SK-N-SH treated with all-trans-retinoic acid at 6 μM for 48 hours (cell line): ENCODE data around the gene PHF20.
"Not testable (repeated sequence)": the region's sequence is repeated elsewhere in the genome, so short reads cannot be mapped to it uniquely, and the experiment has no call there.

Experiments used
- ATAC-seq: fragments of 200-7000 bp; cut with Tn5 transposase; 3 replicates; pipeline ENCODE4 v1.9.1; 2020; ENCODE audit warnings: mild to moderate bottlenecking, moderate library complexity
- ARNTL ChIP-seq: fragments of 450-650 bp; formaldehyde crosslinking; IDR thresholded peaks from 2 replicates; pipeline ENCODE4 v1.5.0; 2020; ENCODE audit warnings: low read depth, mild to moderate bottlenecking, moderate library complexity, borderline replicate concordance
- BACH2 ChIP-seq: fragments of 250-450 bp; sonication (Bioruptor Pico); IDR thresholded peaks from 2 replicates; pipeline ENCODE4 v1.9.0; 2021; ENCODE audit warnings: mild to moderate bottlenecking, borderline replicate concordance
- CSDC2 ChIP-seq: fragments of 250-450 bp; sonication (Bioruptor Pico); IDR thresholded peaks from 2 replicates; pipeline ENCODE4 v1.5.0; 2020; ENCODE audit warnings: mild to moderate bottlenecking, moderate library complexity
- ESRRG ChIP-seq: fragments of 250-450 bp; sonication (Bioruptor Pico); IDR thresholded peaks from 2 replicates; pipeline ENCODE4 v1.6.1; 2021; ENCODE audit warnings: mild to moderate bottlenecking
- ISL1 ChIP-seq: fragments of 250-450 bp; sonication (Bioruptor Pico); IDR thresholded peaks from 2 replicates; pipeline ENCODE4 v2.1.2; 2022; ENCODE audit warnings: mild to moderate bottlenecking, moderate library complexity
- PATZ1 ChIP-seq: fragments of 250-450 bp; sonication (Bioruptor Pico); IDR thresholded peaks from 2 replicates; pipeline ENCODE4 v1.8.0; 2020; ENCODE audit warnings: mild to moderate bottlenecking, moderate library complexity, borderline replicate concordance
- RARB ChIP-seq: fragments of 250-450 bp; sonication (Bioruptor Pico); IDR thresholded peaks from 2 replicates; pipeline ENCODE4 v1.8.0; 2021; ENCODE audit warnings: mild to moderate bottlenecking, moderate library complexity
- SNAI2 ChIP-seq: fragments of 250-450 bp; sonication (Bioruptor Pico); IDR thresholded peaks from 2 replicates; pipeline ENCODE4 v1.5.0; 2020; ENCODE audit warnings: mild to moderate bottlenecking, moderate library complexity
- TCF4 ChIP-seq: fragments of 250-450 bp; sonication (Bioruptor Pico); IDR thresholded peaks from 2 replicates; pipeline ENCODE4 v1.8.0; 2021; ENCODE audit warnings: mild to moderate bottlenecking, moderate library complexity, borderline replicate concordance
- ZC3H10 ChIP-seq: fragments of 250-450 bp; sonication (Bioruptor Pico); IDR thresholded peaks from 2 replicates; pipeline ENCODE4 v1.5.1; 2021; ENCODE audit warnings: mild to moderate bottlenecking, moderate library complexity
- ZFP3 ChIP-seq: fragments of 250-450 bp; sonication (Bioruptor Pico); IDR thresholded peaks from 2 replicates; pipeline ENCODE4 v1.5.0; 2020; ENCODE audit warnings: mild to moderate bottlenecking, moderate library complexity
- ZNF565 ChIP-seq: fragments of 450-650 bp; formaldehyde crosslinking; conservative IDR thresholded peaks from 2 replicates; pipeline ENCODE4 v1.5.0; 2020; ENCODE audit warnings: low read depth, mild to moderate bottlenecking, moderate library complexity
- ZNF70 ChIP-seq: fragments of 450-650 bp; formaldehyde crosslinking; IDR thresholded peaks from 2 replicates; pipeline ENCODE4 v1.5.0; 2020; ENCODE audit warnings: mild to moderate bottlenecking, moderate library complexity
- ZNF8 ChIP-seq: fragments of 450-650 bp; formaldehyde crosslinking; IDR thresholded peaks from 2 replicates; pipeline ENCODE4 v1.5.0; 2020; ENCODE audit warnings: mild to moderate bottlenecking, moderate library complexity
- TF ChIP-seq, protein P1 (sequence below): fragments of 250-450 bp; sonication (Bioruptor Pico); IDR thresholded peaks from 2 replicates; pipeline ENCODE4 v1.5.0; 2020; ENCODE audit warnings: mild to moderate bottlenecking, moderate library complexity
- TF ChIP-seq, protein P2 (sequence below): fragments of 250-450 bp; sonication (Bioruptor Pico); IDR thresholded peaks from 2 replicates; pipeline ENCODE4 v1.8.0; 2021; ENCODE audit warnings: low read depth, mild to moderate bottlenecking, moderate library complexity, borderline replicate concordance

The PHF20 gene

GRCh38 chr20:35899064-35899463 lies 127.2 kb downstream of the PHF20 start (continued):
- TF ChIP-seq, protein P1, sequence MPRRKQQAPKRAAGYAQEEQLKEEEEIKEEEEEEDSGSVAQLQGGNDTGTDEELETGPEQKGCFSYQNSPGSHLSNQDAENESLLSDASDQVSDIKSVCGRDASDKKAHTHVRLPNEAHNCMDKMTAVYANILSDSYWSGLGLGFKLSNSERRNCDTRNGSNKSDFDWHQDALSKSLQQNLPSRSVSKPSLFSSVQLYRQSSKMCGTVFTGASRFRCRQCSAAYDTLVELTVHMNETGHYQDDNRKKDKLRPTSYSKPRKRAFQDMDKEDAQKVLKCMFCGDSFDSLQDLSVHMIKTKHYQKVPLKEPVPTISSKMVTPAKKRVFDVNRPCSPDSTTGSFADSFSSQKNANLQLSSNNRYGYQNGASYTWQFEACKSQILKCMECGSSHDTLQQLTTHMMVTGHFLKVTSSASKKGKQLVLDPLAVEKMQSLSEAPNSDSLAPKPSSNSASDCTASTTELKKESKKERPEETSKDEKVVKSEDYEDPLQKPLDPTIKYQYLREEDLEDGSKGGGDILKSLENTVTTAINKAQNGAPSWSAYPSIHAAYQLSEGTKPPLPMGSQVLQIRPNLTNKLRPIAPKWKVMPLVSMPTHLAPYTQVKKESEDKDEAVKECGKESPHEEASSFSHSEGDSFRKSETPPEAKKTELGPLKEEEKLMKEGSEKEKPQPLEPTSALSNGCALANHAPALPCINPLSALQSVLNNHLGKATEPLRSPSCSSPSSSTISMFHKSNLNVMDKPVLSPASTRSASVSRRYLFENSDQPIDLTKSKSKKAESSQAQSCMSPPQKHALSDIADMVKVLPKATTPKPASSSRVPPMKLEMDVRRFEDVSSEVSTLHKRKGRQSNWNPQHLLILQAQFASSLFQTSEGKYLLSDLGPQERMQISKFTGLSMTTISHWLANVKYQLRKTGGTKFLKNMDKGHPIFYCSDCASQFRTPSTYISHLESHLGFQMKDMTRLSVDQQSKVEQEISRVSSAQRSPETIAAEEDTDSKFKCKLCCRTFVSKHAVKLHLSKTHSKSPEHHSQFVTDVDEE (CRISPR knock-in tag): no peak

DNA sequence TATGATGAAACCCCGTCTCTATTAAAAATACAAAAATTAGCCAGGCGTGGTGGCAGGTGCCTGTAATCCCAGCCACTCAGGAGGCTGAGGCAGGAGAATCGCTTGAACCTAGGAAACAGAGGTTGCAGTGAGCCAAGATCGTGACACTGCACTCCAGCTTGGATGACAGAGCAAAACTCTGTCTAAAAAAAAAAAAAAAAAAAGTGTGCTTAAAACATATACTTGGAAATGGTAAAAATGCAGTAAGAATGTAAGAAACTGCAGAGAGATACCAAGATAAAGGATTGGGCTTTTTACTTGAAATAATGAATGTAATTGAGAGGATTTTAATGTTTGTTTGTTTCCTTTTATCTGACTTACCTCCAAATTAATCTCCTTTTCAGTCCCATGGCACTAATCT lies 129.4 kb downstream of the PHF20 start:
- ATAC-seq: not testable (repeated sequence)

DNA sequence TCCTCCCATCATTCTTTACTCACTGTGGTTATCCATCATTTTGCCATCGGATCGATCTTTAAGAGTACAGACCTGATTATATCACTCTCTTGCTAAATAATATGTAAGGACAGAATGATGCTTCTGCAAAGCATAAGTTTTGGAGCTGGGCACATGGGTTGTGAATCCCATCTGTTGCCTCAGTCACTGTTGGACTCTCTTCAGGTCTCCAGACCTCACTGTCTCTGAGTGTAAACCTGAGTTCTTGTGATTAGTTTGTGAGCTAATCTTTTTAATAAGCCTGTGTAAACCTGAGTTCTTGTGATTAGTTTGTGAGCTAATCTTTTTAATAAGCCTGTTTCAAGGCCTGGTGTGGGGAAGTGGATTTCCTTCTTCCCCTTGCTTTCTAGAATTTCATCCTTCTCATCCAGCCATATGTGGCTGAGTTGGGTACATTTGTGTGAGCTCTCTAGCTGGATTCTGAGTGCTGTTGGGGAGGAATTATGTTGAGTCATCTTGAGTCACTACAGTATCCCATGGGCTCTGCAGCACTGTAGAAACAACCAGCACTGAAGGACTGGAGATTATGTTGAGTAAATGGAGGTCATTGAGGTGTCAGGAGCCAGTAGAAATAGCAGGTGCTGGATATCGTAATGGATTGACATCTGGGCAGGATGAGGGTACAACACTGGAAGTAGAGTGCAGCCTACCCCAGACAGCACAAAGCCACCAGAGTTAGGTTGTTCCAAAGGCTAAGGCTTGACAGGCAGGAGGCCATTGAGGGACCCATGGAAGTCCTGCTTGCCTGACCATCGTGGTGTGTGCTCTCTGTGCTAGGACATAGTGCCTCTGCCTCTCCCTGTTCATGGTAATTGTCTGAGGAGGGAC lies 130.1 kb downstream of the PHF20 start:
- ATAC-seq: peak; percentile 97
- no peak for TF ChIP-seq RARB (CRISPR knock-in tag)
- TF ChIP-seq ZFP3: peak; percentile 13; the same call in 1 of the 2 replicates

DNA sequence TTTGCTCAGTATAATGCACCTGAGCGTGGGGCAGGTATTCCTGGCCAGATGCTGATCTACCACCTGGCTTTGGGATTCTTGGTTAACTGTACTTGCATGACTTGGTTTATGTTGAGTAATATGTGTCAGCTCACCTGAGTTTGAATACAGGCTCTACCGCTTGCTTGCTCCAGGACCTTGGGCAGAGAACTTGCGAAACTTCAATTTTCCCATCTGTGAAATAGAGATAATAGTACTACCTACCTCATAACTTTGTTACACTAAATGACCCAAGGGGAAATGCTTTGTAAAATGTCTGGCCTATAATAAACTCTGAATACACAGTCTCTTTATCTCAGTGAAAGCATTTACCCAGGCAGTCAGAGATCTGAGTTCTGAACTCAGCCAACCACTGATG lies 130.7 kb downstream of the PHF20 start:
- ATAC-seq: no peak
- TF ChIP-seq TCF4 (CRISPR knock-in tag) (no peak), ZFP3 (no peak), RARB (CRISPR knock-in tag) (no peak), ARNTL (CRISPR knock-in tag) (no peak), ZNF70 (CRISPR knock-in tag) (no peak), ZNF8 (CRISPR knock-in tag) (no peak), ISL1 (CRISPR knock-in tag) (no peak), PATZ1 (CRISPR knock-in tag) (no peak), CSDC2 (CRISPR knock-in tag) (no peak), ZC3H10 (no peak)
- TF ChIP-seq, protein P2, sequence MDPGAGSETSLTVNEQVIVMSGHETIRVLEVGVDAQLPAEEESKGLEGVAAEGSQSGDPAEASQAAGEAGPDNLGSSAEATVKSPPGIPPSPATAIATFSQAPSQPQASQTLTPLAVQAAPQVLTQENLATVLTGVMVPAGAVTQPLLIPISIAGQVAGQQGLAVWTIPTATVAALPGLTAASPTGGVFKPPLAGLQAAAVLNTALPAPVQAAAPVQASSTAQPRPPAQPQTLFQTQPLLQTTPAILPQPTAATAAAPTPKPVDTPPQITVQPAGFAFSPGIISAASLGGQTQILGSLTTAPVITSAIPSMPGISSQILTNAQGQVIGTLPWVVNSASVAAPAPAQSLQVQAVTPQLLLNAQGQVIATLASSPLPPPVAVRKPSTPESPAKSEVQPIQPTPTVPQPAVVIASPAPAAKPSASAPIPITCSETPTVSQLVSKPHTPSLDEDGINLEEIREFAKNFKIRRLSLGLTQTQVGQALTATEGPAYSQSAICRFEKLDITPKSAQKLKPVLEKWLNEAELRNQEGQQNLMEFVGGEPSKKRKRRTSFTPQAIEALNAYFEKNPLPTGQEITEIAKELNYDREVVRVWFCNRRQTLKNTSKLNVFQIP (CRISPR knock-in tag): no peak

- ATAC-seq: no peak
Observed at GRCh38 chr20:35903843-35904242, 132.0 kb downstream of the PHF20 start.

GRCh38 chr20:35904982-35905663 lies 133.3 kb downstream of the PHF20 start:
- TF ChIP-seq BACH2: no peak
- TF ChIP-seq ZFP3: no peak
- TF ChIP-seq ZC3H10: no peak
- TF ChIP-seq ESRRG (CRISPR knock-in tag): no peak
- TF ChIP-seq ZNF70 (CRISPR knock-in tag): no peak
- TF ChIP-seq PATZ1 (CRISPR knock-in tag): no peak

More at GRCh38 chr20:35903843-35904242, 132.0 kb downstream of the PHF20 start:
- TF ChIP-seq ESRRG (CRISPR knock-in tag) (no peak), RARB (CRISPR knock-in tag) (no peak), ZNF8 (CRISPR knock-in tag) (no peak), SNAI2 (no peak), ZNF565 (CRISPR knock-in tag) (no peak)

More at GRCh38 chr20:35904982-35905663, 133.3 kb downstream of the PHF20 start:
- ATAC-seq: no peak
